Mesendoderm (in vitro differentiated cells): ENCODE data around the gene ATP10A.
"Not testable (repeated sequence)": the region's sequence is repeated elsewhere in the genome, so short reads cannot be mapped to it uniquely, and the experiment has no call there.

Experiments
- DNase-seq: peaks from one replicate; pipeline ENCODE4 v3.0.0; 2013
- H2AK5ac ChIP-seq: 2 replicates; pipeline ENCODE4 v1.6.1; 2013; ENCODE audit warnings: low read length, inconsistent platforms
- H2BK120ac ChIP-seq: 2 replicates; pipeline ENCODE4 v1.6.1; 2013; ENCODE audit warnings: low read depth, mild to moderate bottlenecking, low read length, moderate library complexity, mixed read lengths
- H2BK15ac ChIP-seq: replicated peaks from 2 replicates; pipeline ENCODE4 v1.6.1; 2013; ENCODE audit warnings: low read depth, mild to moderate bottlenecking, moderate library complexity
- H2BK5ac ChIP-seq: 2 replicates; pipeline ENCODE4 v1.6.1; 2013; ENCODE audit warnings: low read length, inconsistent platforms
- H3K18ac ChIP-seq: 2 replicates; pipeline ENCODE4 v1.6.1; 2013; ENCODE audit warnings: mild to moderate bottlenecking, low read length, mixed read lengths
- H3K23ac ChIP-seq: one replicate; pipeline ENCODE4 v1.6.1; 2013; ENCODE audit warnings: low read length
- H3K27ac ChIP-seq: 2 replicates; pipeline ENCODE4 v1.5.1; 2013; ENCODE audit warnings: low read depth, mild to moderate bottlenecking, inconsistent platforms, low read length, moderate library complexity
- H3K27me3 ChIP-seq: 2 replicates; pipeline ENCODE4 v1.6.1; 2013; ENCODE audit warnings: low read length, control low read depth, mild to moderate bottlenecking, inconsistent platforms; ENCODE audit not compliant: insufficient read depth, poor library complexity
- H3K36me3 ChIP-seq: 2 replicates; pipeline ENCODE4 v1.6.1; 2013; ENCODE audit warnings: low read length, inconsistent platforms; ENCODE audit not compliant: control insufficient read depth, insufficient read depth
- H3K4ac ChIP-seq: one replicate; pipeline ENCODE4 v1.6.1; 2013; ENCODE audit warnings: low read depth, mild to moderate bottlenecking, low read length, moderate library complexity
- H3K4me1 ChIP-seq: 2 replicates; pipeline ENCODE4 v1.6.1; 2013; ENCODE audit warnings: low read depth, low read length, inconsistent platforms; ENCODE audit not compliant: control insufficient read depth
- H3K4me2 ChIP-seq: 2 replicates; pipeline ENCODE4 v1.6.1; 2013; ENCODE audit warnings: low read length
- H3K4me3 ChIP-seq: 2 replicates; pipeline ENCODE4 v1.5.1; 2013; ENCODE audit warnings: mild to moderate bottlenecking, low read length
- H3K56ac ChIP-seq: one replicate; pipeline ENCODE4 v1.6.1; 2013; ENCODE audit warnings: low read length
- H3K79me1 ChIP-seq: 2 replicates; pipeline ENCODE4 v1.6.1; 2013; ENCODE audit warnings: low read length, inconsistent platforms
- H3K79me2 ChIP-seq: 2 replicates; pipeline ENCODE4 v1.6.1; 2013; ENCODE audit warnings: mild to moderate bottlenecking, low read length; ENCODE audit not compliant: control insufficient read depth, insufficient read depth
- H3K9ac ChIP-seq: 2 replicates; pipeline ENCODE4 v1.6.1; 2013; ENCODE audit warnings: low read length, inconsistent platforms
- H4K5ac ChIP-seq: one replicate; pipeline ENCODE4 v1.6.1; 2013; ENCODE audit warnings: low read length
- H4K8ac ChIP-seq: one replicate; pipeline ENCODE4 v1.6.1; 2013; ENCODE audit warnings: low read depth, mild to moderate bottlenecking, control low read depth, low read length, moderate library complexity
- WGBS: extraction: QIAGEN DNeasy Blood & Tissue Kit; methylation state at CpG from one replicate; pipeline ENCODE4 v1.1.7; 2013; ENCODE audit warnings: low lambda C conversion rate, missing lambda C conversion rate; ENCODE audit not compliant: insufficient coverage; ENCODE audit errors: extremely low coverage; 5-methylcytosine and 5-hydroxymethylcytosine counted together

The ATP10A gene

DNA sequence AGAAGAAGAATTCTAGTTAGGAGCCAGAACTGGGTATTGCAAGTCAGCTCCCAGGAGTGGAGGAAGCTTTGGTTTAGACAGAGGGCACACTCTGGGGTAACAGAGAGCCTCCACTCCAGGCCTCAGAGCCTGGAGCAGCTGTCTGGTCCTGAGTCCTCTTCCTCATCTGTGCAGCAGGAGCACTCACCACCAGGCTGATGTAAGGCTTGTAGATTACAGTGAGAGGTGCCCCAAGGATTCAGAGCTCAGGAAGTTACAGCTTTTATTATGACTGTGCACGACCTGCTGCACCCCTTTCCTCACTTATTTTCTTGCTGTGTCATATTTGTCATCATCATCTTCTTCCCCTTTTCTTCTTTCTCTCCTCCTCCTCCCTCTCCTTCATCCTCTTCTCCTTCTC, 210.4 kb downstream of the ATP10A start:
- Histone ChIP-seq H3K79me2 (no peaks in the 10 kb centered on the region), H3K4ac (no peak overlapping the region), H3K4me1 (no peaks in the 10 kb centered on the region), H2BK120ac (no peak overlapping the region), H3K18ac (no peak overlapping the region), H3K4me2 (no peak overlapping the region), H3K27me3 (no peaks in the 10 kb centered on the region), H3K56ac (no peak overlapping the region), H3K79me1 (no peaks in the 10 kb centered on the region), H3K4me3 (no peak overlapping the region), H3K27ac (no peak overlapping the region), H2BK5ac (no peak overlapping the region), H4K8ac (no peak overlapping the region), H3K9ac (no peak overlapping the region), H2AK5ac (no peak overlapping the region), H2BK15ac (no peak overlapping the region), H3K36me3 (no peaks in the 10 kb centered on the region), H4K5ac (no peak overlapping the region), H3K23ac (no peak overlapping the region)
- whole genome bisulfite sequencing = no CpG with 5 or more reads among the region's 1 CpG
- DNase-seq = no peak

DNA sequence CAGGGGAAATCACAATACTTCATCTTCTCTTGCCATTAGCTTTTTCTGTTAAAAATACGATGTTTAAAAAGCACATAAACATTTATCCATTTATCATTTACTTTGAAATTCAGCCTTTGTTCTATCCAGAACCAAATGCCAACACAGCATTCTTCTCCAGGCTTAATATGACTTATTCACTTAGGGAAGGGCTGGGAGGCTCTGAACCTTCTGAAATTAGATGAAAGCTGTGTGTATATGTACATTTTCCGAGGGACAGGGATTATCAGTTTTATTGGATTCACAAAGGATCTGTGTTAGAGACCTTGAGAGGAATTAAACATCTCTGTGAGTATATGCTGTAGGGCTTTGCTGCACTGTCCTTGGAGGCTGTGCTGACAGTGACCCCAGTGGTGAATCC, 213.7 kb downstream of the ATP10A start:
- Histone ChIP-seq H3K27me3 (no peaks in the 10 kb centered on the region), H2AK5ac (no peak overlapping the region), H3K23ac (no peak overlapping the region), H4K5ac (no peak overlapping the region), H3K4me3 (no peak overlapping the region), H3K79me2 (no peaks in the 10 kb centered on the region), H3K36me3 (no peaks in the 10 kb centered on the region), H3K4me2 (no peak overlapping the region), H3K9ac (no peak overlapping the region), H3K27ac (no peak overlapping the region), H2BK120ac (no peak overlapping the region), H3K4ac (no peak overlapping the region), H3K4me1 (no peaks in the 10 kb centered on the region), H3K56ac (no peak overlapping the region), H2BK5ac (no peak overlapping the region), H4K8ac (no peak overlapping the region), H2BK15ac (no peak overlapping the region), H3K18ac (no peak overlapping the region), H3K79me1 (no peaks in the 10 kb centered on the region)
- no peak for DNase-seq
- no CpG with 5 or more reads among the region's 2 CpGs for WGBS

DNA sequence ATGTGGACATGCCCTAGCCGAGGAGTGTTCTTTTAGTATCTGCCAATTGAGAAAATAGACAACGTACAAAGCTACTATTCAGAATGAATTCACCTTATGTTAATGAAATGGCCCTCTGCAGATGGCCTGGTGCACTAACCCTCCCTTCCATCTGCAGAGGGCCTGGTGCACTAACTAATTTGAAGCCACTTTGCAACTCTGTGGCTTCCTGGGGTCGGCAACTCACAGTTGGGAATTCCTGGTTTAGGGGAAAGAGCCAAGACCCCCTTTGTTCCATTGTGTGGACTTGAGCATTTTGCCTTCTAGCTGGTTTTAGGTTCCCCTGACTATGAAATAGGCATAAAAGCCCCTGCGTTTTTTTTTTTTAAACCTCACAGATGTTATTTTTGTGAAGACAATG, 220.0 kb downstream of the ATP10A start:
- no peak overlapping the region for H3K18ac ChIP-seq
- no peaks in the 10 kb centered on the region for H3K79me1 ChIP-seq
- H3K79me2 ChIP-seq = no peaks in the 10 kb centered on the region
- no peak overlapping the region for H2AK5ac ChIP-seq
- H3K27me3 ChIP-seq = peaks cover 12% of the 10 kb centered on the region
- H2BK5ac ChIP-seq = no peak overlapping the region
- H3K23ac ChIP-seq = no peak overlapping the region
- peaks cover 4% of the 10 kb centered on the region for H3K4me1 ChIP-seq
- H3K4me3 ChIP-seq = no peak overlapping the region
- H3K4me2 ChIP-seq = no peak overlapping the region
- no peak overlapping the region for H4K5ac ChIP-seq
- no peaks in the 10 kb centered on the region for H3K36me3 ChIP-seq
- peak; percentile 32 for DNase-seq
- no peak overlapping the region for H3K56ac ChIP-seq
- no peak overlapping the region for H2BK15ac ChIP-seq
- H3K4ac ChIP-seq = no peak overlapping the region
- H2BK120ac ChIP-seq = no peak overlapping the region
- no peak overlapping the region for H4K8ac ChIP-seq
- H3K27ac ChIP-seq = no peak overlapping the region
- H3K9ac ChIP-seq = no peak overlapping the region
- no CpG with 5 or more reads among the region's 4 CpGs for WGBS

DNA sequence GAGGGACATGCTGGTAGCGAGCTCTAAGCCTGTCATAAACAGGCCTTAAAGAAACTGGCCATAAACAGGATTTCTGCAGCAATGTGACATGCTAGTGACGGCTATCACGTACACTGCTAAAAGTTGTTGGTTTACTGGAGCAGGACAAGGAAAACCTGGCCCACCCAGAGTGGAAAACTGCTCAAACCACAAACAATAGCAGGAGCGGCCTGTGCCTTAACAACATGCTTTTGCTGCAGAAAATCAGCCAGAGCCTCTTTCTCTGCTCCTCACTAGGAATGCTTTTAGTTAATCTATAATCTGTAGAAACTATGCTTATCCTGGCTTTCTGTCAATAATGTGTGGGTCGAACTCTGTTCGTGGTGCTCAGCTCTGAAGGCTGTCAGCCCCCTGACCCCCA, 221.4 kb downstream of the ATP10A start:
- no peaks in the 10 kb centered on the region for H3K79me2 ChIP-seq
- H3K4me2 ChIP-seq = no peak overlapping the region
- no peak overlapping the region for H3K23ac ChIP-seq
- no peak overlapping the region for H3K4ac ChIP-seq
- no peak overlapping the region for H2AK5ac ChIP-seq
- H2BK5ac ChIP-seq = no peak overlapping the region
- peaks cover 12% of the 10 kb centered on the region for H3K27me3 ChIP-seq
- H3K4me1 ChIP-seq = peaks cover 4% of the 10 kb centered on the region
- no peak for DNase-seq
- H2BK15ac ChIP-seq = no peak overlapping the region
- no peak overlapping the region for H3K9ac ChIP-seq
- no peak overlapping the region for H4K5ac ChIP-seq
- no peak overlapping the region for H3K56ac ChIP-seq
- no peaks in the 10 kb centered on the region for H3K36me3 ChIP-seq
- no peak overlapping the region for H3K18ac ChIP-seq
- no peaks in the 10 kb centered on the region for H3K79me1 ChIP-seq
- H4K8ac ChIP-seq = no peak overlapping the region
- H3K27ac ChIP-seq = no peak overlapping the region
- no peak overlapping the region for H3K4me3 ChIP-seq
- H2BK120ac ChIP-seq = no peak overlapping the region
- no CpG with 5 or more reads among the region's 6 CpGs for WGBS

DNA sequence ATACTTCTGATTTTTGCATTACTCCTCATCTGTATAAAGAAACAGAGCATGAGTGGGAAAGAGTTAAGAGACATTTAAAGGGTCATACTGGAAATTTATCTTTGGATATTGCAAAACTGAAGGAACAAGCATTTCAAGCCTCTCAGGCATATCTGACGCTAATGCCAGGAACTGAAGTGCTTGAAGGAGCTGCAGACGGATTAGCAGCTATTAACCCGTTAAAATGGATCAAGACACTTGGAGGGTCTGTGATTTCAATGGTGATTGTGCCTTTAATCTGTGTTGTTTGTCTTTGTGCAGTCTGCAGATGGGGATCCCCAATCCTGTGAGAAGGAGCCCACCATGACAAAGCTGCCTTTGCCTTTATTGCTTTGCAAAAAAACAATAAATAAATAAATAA, 221.8 kb downstream of the ATP10A start:
- no peak overlapping the region for H2BK15ac ChIP-seq
- H4K5ac ChIP-seq = no peak overlapping the region
- no peak overlapping the region for H2BK5ac ChIP-seq
- H4K8ac ChIP-seq = no peak overlapping the region
- no peak overlapping the region for H2AK5ac ChIP-seq
- peaks cover 4% of the 10 kb centered on the region for H3K4me1 ChIP-seq
- H3K36me3 ChIP-seq = no peaks in the 10 kb centered on the region
- no peak overlapping the region for H3K23ac ChIP-seq
- no peak for DNase-seq
- H3K79me2 ChIP-seq = no peaks in the 10 kb centered on the region
- H3K4me3 ChIP-seq = no peak overlapping the region
- H3K79me1 ChIP-seq = no peaks in the 10 kb centered on the region
- H3K27ac ChIP-seq = no peak overlapping the region
- H3K18ac ChIP-seq = no peak overlapping the region
- no peak overlapping the region for H3K9ac ChIP-seq
- no peak overlapping the region for H2BK120ac ChIP-seq
- H3K4me2 ChIP-seq = no peak overlapping the region
- peaks cover 12% of the 10 kb centered on the region for H3K27me3 ChIP-seq
- WGBS = no CpG with 5 or more reads among the region's 3 CpGs
- H3K4ac ChIP-seq = no peak overlapping the region
- no peak overlapping the region for H3K56ac ChIP-seq

DNA sequence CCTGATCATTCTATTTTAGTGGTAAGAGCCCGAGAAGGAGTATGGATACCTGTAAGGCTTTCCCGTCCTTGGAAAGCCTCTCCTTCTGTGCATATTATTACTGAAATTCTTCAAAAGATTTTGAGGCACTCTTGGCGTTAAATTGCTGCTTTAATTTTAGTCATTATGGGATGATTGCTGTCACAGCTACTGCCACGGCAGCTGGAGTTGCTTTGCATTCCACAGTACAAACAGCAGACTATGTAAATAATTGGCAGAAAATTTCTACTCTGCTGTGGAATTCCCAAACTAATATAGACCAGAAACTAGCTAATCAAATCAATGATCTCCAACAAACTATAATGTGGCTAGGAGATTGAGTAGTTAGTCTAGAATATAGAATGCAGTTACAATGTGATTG, 222.2 kb downstream of the ATP10A start:
- H2BK15ac ChIP-seq, H3K4me1 ChIP-seq, H3K4me3 ChIP-seq, H4K8ac ChIP-seq, H3K4ac ChIP-seq, H3K18ac ChIP-seq, H2AK5ac ChIP-seq, H4K5ac ChIP-seq, H2BK120ac ChIP-seq, H3K27ac ChIP-seq, H3K56ac ChIP-seq, H3K9ac ChIP-seq, H3K4me2 ChIP-seq, H3K23ac ChIP-seq, DNase-seq, H3K36me3 ChIP-seq, H3K79me2 ChIP-seq, H2BK5ac ChIP-seq, H3K79me1 ChIP-seq: not testable (repeated sequence)
- H3K27me3 ChIP-seq = peaks cover 12% of the 10 kb centered on the region
- no CpG with 5 or more reads among the region's 4 CpGs for WGBS
